ENCODE results near the gene TPSAB1. TPM values are rescaled to one million over a fixed set of nuclear protein-coding genes. Genes with fewer than 3 reads are reported as not detected.

The TPSAB1 gene
- total RNA-seq, 6 donors from 2014 or later: 6.4 to 207 (median 99.8) TPM

GRCh38 chr16:1221628-1222552 is 18.6 kb upstream of the TPSAB1 start:
- Histone ChIP-seq H3K9me3 (no peaks in the 10 kb centered on the region), H3K4me3 (no peak overlapping the region), H3K4me1 (no peaks in the 10 kb centered on the region), H3K27me3 (no peaks in the 10 kb centered on the region), H3K36me3 (no peaks in the 10 kb centered on the region), H3K27ac (no peak overlapping the region)
- TF ChIP-seq EP300 (IDR thresholded peaks at IDR 0.05) (no peak), POLR2AphosphoS5 (IDR thresholded peaks at IDR 0.05) (no peak), POLR2A (IDR thresholded peaks at IDR 0.05) (no peak), CTCF (IDR thresholded peaks at IDR 0.05) (no peak)
- WGBS, 2 donors: 80 to 83% methylated on average over 30 to 40 of the region's 40 CpGs
- ATAC-seq (ENCODE audit: low FRiP score in 2 of 2) (no peak), DNase-seq (peak in 1 of 2 donors; percentile 62)

DNA sequence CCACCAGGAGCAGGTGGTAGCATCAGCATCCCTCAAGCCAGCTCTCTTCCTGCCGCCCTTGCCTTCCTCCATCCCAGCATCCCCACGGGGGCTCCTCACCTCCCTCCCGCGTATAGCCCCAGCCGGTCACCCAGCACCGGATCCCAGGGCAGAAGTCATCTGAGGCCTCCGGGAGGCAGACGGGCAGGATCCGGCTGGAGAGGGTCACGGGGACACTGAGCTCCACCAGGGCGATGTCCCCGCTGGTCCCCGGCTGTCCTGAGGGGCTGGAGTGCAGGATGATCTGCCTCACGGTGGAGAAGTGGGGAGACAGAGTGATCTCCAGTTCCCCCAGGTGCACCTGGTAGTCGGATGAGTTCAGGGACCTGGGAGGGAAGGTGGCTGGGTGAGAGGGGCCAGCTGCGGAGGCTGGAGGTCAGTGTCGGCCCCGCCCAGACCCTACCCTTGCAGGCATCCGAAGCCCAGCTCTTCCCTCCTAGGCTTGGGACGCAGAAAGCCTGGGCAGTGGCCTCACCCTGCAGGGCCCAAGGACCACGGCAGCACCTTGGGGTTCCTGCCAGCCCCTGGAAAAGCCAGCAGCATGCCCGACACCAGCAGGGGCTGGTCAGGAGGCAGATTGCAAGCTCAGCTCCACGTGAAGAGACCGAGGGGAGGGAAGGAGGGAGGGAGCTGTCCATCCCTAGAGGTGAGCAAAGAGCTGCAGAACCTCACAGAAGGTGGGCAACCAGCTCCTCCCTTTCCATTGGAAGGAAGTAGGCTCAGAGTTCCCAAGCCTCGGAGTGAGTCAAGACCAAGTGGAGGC is 17.8 kb upstream of the TPSAB1 start:
- H3K27me3 ChIP-seq: no peaks in the 10 kb centered on the region
- H3K36me3 ChIP-seq: no peaks in the 10 kb centered on the region
- DNase-seq (peak in 1 of 2 donors; percentile 75), ATAC-seq (ENCODE audit: low FRiP score in 2 of 2) (no peak)
- H3K27ac ChIP-seq: no peak overlapping the region
- TF ChIP-seq EP300 (IDR thresholded peaks at IDR 0.05) (no peak), POLR2A (IDR thresholded peaks at IDR 0.05) (no peak), CTCF (IDR thresholded peaks at IDR 0.05) (no peak), POLR2AphosphoS5 (IDR thresholded peaks at IDR 0.05) (no peak)
- 65 to 77% methylated on average over 15 to 25 of the region's 25 CpGs for WGBS, 2 donors
- no peaks in the 10 kb centered on the region for H3K4me1 ChIP-seq
- H3K4me3 ChIP-seq: no peak overlapping the region
- no peaks in the 10 kb centered on the region for H3K9me3 ChIP-seq

- Histone ChIP-seq H3K36me3 (no peaks in the 10 kb centered on the region), H3K4me3 (no peak overlapping the region), H3K27ac (no peak overlapping the region), H3K27me3 (no peaks in the 10 kb centered on the region), H3K9me3 (no peaks in the 10 kb centered on the region), H3K4me1 (no peaks in the 10 kb centered on the region)
- ATAC-seq (ENCODE audit: low FRiP score in 2 of 2) (no peak), DNase-seq (peak in 1 of 2 donors; percentile 66)
- no peak for TF ChIP-seq CTCF (IDR thresholded peaks at IDR 0.05)
- TF ChIP-seq POLR2A (IDR thresholded peaks at IDR 0.05): no peak
- no peak for TF ChIP-seq POLR2AphosphoS5 (IDR thresholded peaks at IDR 0.05)
- TF ChIP-seq EP300 (IDR thresholded peaks at IDR 0.05): no peak
- WGBS, 2 donors: 80 to 85% methylated on average over 31 to 38 of the region's 38 CpGs
These were observed 16.9 kb upstream of the TPSAB1 start for GRCh38 chr16:1223355-1224214.

DNA sequence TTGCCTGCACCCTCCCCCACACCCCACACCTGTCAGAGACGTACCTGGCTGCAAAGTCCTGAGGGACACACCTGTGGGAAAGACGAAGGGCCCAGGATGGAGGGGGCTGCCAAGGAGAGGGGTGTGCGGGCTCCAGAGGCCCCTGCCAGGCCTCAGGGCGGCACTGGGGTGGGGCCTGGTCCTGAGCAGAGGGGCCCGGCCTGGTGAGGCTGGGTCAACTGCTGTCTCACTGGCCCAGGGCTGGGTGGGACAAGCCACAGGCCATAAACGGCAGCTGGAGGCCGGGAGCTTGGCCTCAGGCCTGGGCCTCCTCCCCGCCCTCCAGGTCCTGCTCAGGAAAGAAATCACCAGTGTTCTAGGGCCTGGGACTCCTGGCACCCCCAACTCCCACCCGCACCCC is 15.9 kb upstream of the TPSAB1 start:
- WGBS, 2 donors: 70% methylated on average over 8 of the region's 9 CpGs; no CpG with 5 or more reads in 1 of the 2 donors
- Histone ChIP-seq H3K27ac (no peak overlapping the region), H3K36me3 (no peaks in the 10 kb centered on the region), H3K27me3 (no peaks in the 10 kb centered on the region), H3K9me3 (no peaks in the 10 kb centered on the region), H3K4me1 (no peaks in the 10 kb centered on the region), H3K4me3 (no peak overlapping the region)
- TF ChIP-seq POLR2A (IDR thresholded peaks at IDR 0.05) (no peak), CTCF (IDR thresholded peaks at IDR 0.05) (no peak), EP300 (IDR thresholded peaks at IDR 0.05) (no peak), POLR2AphosphoS5 (IDR thresholded peaks at IDR 0.05) (no peak)
- ATAC-seq (ENCODE audit: low FRiP score in 2 of 2) (no peak), DNase-seq (peak in 1 of 2 donors; percentile 74)

All from upper lobe of left lung (tissue), 6 donors.